CD4-positive, alpha-beta T cell (primary cell): ENCODE results near the gene OR9A4. TPM values are rescaled to one million over a fixed set of nuclear protein-coding genes. Genes with fewer than 3 reads are reported as not detected.

Experiments used
- ATAC-seq: fragments of 200-7000 bp; cut with Tn5 transposase; one replicate; pipeline ENCODE4 v1.10.0; 2022; ENCODE audit warnings: mild to moderate bottlenecking; ENCODE audit not compliant: poor library complexity
- CTCF ChIA-PET: fragments of 350-600 bp; sonication (Branson Sonifier 250); formaldehyde crosslinking; loops from one replicate; lab custom pipeline; 2021; ENCODE audit warnings: antibody characterized with exemption, inconsistent platforms; lab: Charles Lee
- POLR2A ChIA-PET: fragments of 350-600 bp; sonication (Branson Sonifier 250); formaldehyde crosslinking; loops from one replicate; lab custom pipeline; 2021; ENCODE audit warnings: antibody characterized with exemption, inconsistent platforms; lab: Charles Lee
- DNase-seq, 14 experiments: peaks; one replicate each; pipeline ENCODE4 v3.0.0-alpha.2; 2013 to 2020; ENCODE audit warnings: mixed read lengths in 2 of 14
- H3K27ac ChIP-seq, 2 donors: one replicate each; pipeline versions ENCODE4 v1.5.1 to v1.7.0; 2013; ENCODE audit warnings: low read length in 2 of 2, low read depth in 1 of 2, mild to moderate bottlenecking in 1 of 2
- H3K27me3 ChIP-seq, 2 experiments: 1 replicate in 1 of 2; 2 replicates in 1 of 2; pipeline versions ENCODE4 v1.6.1 to v1.7.0; 2013; ENCODE audit warnings: low read length in 2 of 2, control low read depth in 1 of 2, mild to moderate bottlenecking in 1 of 2, moderate library complexity in 1 of 2; ENCODE audit not compliant: insufficient read depth in 2 of 2, control insufficient read depth in 1 of 2
- H3K36me3 ChIP-seq: one replicate; pipeline ENCODE4 v1.6.1; 2013; ENCODE audit warnings: low read length, control low read depth; ENCODE audit not compliant: insufficient read depth
- H3K4me1 ChIP-seq: one replicate; pipeline ENCODE4 v1.6.1; 2013; ENCODE audit warnings: low read length, control low read depth; ENCODE audit not compliant: insufficient read depth
- H3K4me3 ChIP-seq: one replicate; pipeline ENCODE4 v1.5.1; 2013; ENCODE audit warnings: mild to moderate bottlenecking, low read length, moderate library complexity
- H3K9me3 ChIP-seq, 2 experiments: 1 replicate in 1 of 2; 2 replicates in 1 of 2; pipeline versions ENCODE4 v1.6.1 to v1.7.0; 2013; ENCODE audit warnings: low read length in 2 of 2, mild to moderate bottlenecking in 2 of 2, control low read depth in 1 of 2, moderate library complexity in 1 of 2; ENCODE audit not compliant: control insufficient read depth in 1 of 2, insufficient read depth in 1 of 2
- H3K27ac Mint-ChIP-seq: one replicate; pipeline ENCODE4 v1.8.0; 2020; ENCODE audit warnings: mixed read lengths
- H3K27me3 Mint-ChIP-seq: one replicate; pipeline ENCODE4 v1.8.0; 2021; ENCODE audit warnings: mixed read lengths
- H3K36me3 Mint-ChIP-seq: one replicate; pipeline ENCODE4 v1.8.0; 2021; ENCODE audit warnings: low read depth, mixed read lengths
- H3K4me1 Mint-ChIP-seq: one replicate; pipeline ENCODE4 v1.8.0; 2021; ENCODE audit warnings: low read depth, mixed read lengths
- H3K4me3 Mint-ChIP-seq: one replicate; pipeline ENCODE4 v1.8.0; 2020; ENCODE audit warnings: mild to moderate bottlenecking, mixed read lengths
- H3K9me3 Mint-ChIP-seq: one replicate; pipeline ENCODE4 v1.8.0; 2020; ENCODE audit warnings: mixed read lengths
- CTCF ChIP-seq: fragments of 200-600 bp; IDR thresholded peaks from one replicate; pipeline ENCODE4 v1.8.0; 2022; ENCODE audit warnings: antibody characterized with exemption, mild to moderate bottlenecking
- intact Hi-C, 2 experiments: fragments of 100-400 bp; cut with DNase I in 1 of 2; cut with micrococcal nuclease in 1 of 2; formaldehyde crosslinking; loops; one replicate each; pipeline versions ENCODE4 v1.15.1 to v1.9.0; 2023 to 2025; cut with DNase I, micrococcal nuclease
- total RNA-seq, 174 experiments: library from RNA in 2 of 174; stranded (reverse) in 2 of 174; gene quantifications; one replicate each; pipeline ENCODE4 v1.2.3 and lab custom pipeline; 2021 to 2026

The OR9A4 gene
- total RNA-seq, 2 experiments from 2014 or later = not detected

DNA sequence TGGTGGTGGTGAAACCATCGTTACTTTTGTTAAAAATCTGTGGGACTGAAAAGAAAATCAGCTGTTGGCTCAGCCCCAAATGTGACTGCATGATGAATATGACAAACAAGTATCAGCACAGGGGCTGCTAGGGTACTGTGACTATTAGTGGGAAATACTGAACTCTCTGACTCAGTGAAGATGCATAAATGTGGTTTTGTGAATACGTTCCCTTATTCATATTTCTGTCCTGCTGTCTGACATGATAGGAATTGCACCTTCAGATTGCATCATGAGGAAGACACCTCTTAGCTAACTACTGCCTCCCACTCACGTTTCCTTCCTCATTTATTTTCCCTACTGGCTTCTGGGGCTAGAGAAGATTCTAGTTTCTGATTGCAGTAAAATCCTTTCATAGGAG lies 29.2 kb downstream of the OR9A4 start:
- Histone ChIP-seq H3K27me3 (no peaks in the 10 kb centered on the region), H3K36me3 (no peaks in the 10 kb centered on the region), H3K4me1 (no peaks in the 10 kb centered on the region), H3K9me3 (peaks cover 0 to 9% of the 10 kb centered on the region in 2 experiments), H3K27ac (no peak overlapping the region), H3K4me3 (no peak overlapping the region)
- DNase-seq (peak in 2 of 14 experiments; percentile 56 to 67), ATAC-seq (no peak)
- Mint-ChIP-seq H3K4me3 (no peak overlapping the region), H3K36me3 (no peaks in the 10 kb centered on the region), H3K27ac (no peak overlapping the region), H3K4me1 (no peaks in the 10 kb centered on the region), H3K27me3 (no peaks in the 10 kb centered on the region), H3K9me3 (peaks cover 7% of the 10 kb centered on the region)
- TF ChIP-seq CTCF = no peak
- POLR2A ChIA-PET = no interaction called here
- intact Hi-C loops = no loop called here
- CTCF ChIA-PET = no interaction called here

- H3K27ac Mint-ChIP-seq = no peak within 1 kb of the TSS
- Histone ChIP-seq H3K27ac (no peak within 1 kb of the TSS), H3K4me3 (no peak within 1 kb of the TSS), H3K27me3 (no peaks in the 10 kb centered on the region), H3K4me1 (no peaks in the 10 kb centered on the region), H3K9me3 (no peaks in the 10 kb centered on the region), H3K36me3 (no peaks in the 10 kb centered on the region)
- CTCF ChIA-PET = interaction anchor here (1.0 kb wide), 1 partner anchor 12 kb away, joined by 4 read pairs; no protein-coding TSS in a partner anchor
- no peak for TF ChIP-seq CTCF
- no peak within 1 kb of the TSS for H3K4me3 Mint-ChIP-seq
- ATAC-seq (no peak), DNase-seq (no peak)
- H3K27me3 Mint-ChIP-seq = no peaks in the 10 kb centered on the region
- POLR2A ChIA-PET = no interaction called here
- H3K36me3 Mint-ChIP-seq = no peaks in the 10 kb centered on the region
- no peaks in the 10 kb centered on the region for H3K9me3 Mint-ChIP-seq
- H3K4me1 Mint-ChIP-seq = no peaks in the 10 kb centered on the region
- intact Hi-C loops = no loop called here
Observed at GRCh38 chr7:141946796-141947195, 30.6 kb downstream of the OR9A4 start, which contains the start of gene CLEC5A. CLEC5A (minus strand) TSS chr7:141946974; CDS start chr7:141946292, 682 bp downstream.

- Histone ChIP-seq H3K27me3 (no peaks in the 10 kb centered on the region), H3K4me1 (no peaks in the 10 kb centered on the region), H3K27ac (no peak overlapping the region), H3K36me3 (no peaks in the 10 kb centered on the region), H3K4me3 (no peak overlapping the region), H3K9me3 (no peaks in the 10 kb centered on the region)
- ATAC-seq = no peak
- DNase-seq = no peak
- TF ChIP-seq CTCF = no peak
- H3K4me1 Mint-ChIP-seq = no peaks in the 10 kb centered on the region
- POLR2A ChIA-PET = no interaction called here
- no peak overlapping the region for H3K4me3 Mint-ChIP-seq
- no peaks in the 10 kb centered on the region for H3K9me3 Mint-ChIP-seq
- H3K27ac Mint-ChIP-seq = no peak overlapping the region
- intact Hi-C loops = no loop called here
- no peaks in the 10 kb centered on the region for H3K27me3 Mint-ChIP-seq
- CTCF ChIA-PET = no interaction called here
- no peaks in the 10 kb centered on the region for H3K36me3 Mint-ChIP-seq
Observed at GRCh38 chr7:141949021-141949420, 32.8 kb downstream of the OR9A4 start.
